ENCODE measurements around the gene PIEZO2.

The PIEZO2 gene

GRCh38 chr18:10896851-10897250 lies 252.5 kb downstream of the PIEZO2 start:
- DNase-seq = no peak

- no peak for DNase-seq
These were observed 253.4 kb downstream of the PIEZO2 start for GRCh38 chr18:10895976-10896375.

DNA sequence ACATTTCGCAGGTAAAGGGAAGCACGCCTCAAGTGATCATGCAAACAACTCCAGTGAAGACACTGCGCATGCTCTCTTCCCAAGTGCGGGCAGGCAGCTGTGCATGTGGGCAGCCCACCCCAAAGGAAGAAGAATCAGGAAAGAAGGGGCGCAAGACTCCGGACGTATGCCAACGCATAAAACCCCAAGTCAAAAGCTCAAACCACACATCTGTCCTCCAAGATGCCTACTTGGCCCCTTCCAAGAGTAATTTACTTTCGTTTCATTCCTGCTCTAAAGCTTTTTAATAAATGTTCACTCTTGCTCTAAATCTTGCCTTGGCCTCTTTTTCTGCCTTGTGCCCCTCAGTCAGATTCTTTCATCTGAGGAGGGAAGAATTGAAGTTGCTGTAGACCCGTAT lies 254.9 kb downstream of the PIEZO2 start:
- DNase-seq = no peak

GRCh38 chr18:10893761-10894160 lies 255.6 kb downstream of the PIEZO2 start:
- DNase-seq = no peak

DNA sequence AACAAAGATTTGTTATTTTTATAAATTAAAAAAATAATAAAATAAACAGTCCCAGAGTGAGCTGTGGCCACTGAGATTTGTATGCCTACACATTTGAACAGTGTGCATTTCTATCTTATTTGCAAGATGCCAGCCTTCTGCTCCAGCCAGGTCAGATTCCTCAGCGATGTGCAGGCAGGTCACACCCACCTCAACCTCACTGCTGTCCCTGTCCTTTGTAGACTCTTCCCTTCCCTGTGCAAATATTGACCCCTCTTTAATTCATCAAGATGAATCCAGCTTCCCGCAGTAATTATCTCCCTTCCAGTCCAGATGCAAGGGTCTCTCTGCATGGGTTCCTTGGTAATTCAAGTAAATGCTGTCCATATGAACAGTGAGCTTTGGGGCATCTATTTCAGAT lies 256.2 kb downstream of the PIEZO2 start:
- no peak for DNase-seq

- no peak for DNase-seq
These were observed 256.6 kb downstream of the PIEZO2 start for GRCh38 chr18:10892786-10893185.

- DNase-seq = no peak
These were observed 259.3 kb downstream of the PIEZO2 start for GRCh38 chr18:10890022-10890421.

DNA sequence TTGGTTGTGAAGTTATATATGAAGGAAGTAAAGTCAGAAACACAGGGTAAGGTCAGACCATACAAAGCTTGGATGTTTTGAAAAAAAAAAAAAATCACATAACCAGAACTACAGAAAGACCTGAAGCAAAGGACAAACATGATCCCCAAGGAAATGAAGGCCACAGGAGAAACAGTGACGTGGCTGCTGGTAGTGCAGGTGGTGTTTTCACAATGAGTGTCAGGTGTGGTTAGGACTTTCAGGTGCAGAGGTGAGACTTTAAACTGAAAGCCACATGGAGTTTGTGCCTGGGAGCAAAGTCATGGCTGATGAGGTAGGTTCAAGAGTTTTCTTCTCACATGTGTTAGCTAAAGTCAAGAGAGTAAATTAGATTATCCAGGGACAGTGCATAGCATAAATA lies 270.7 kb downstream of the PIEZO2 start:
- no peak for DNase-seq

DNA sequence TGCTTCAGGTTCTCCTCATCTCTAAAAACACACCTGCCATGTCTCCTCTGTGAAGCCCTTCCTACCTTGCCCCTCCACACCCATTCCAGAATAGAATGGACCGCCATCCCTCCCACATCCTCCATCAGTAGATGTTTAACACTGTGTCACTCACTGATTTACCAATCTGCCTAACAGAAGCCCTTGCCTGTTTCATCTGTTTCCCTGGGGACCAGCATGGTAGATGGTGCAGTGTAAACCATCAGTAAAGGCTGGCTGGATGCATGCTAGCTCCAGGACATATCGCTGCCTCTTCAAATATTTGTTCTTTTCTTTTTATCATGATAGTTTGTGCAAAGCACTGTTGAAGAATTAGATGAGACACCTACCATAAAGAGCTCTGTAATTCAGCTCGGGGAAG lies 271.4 kb downstream of the PIEZO2 start:
- DNase-seq = no peak

DNA sequence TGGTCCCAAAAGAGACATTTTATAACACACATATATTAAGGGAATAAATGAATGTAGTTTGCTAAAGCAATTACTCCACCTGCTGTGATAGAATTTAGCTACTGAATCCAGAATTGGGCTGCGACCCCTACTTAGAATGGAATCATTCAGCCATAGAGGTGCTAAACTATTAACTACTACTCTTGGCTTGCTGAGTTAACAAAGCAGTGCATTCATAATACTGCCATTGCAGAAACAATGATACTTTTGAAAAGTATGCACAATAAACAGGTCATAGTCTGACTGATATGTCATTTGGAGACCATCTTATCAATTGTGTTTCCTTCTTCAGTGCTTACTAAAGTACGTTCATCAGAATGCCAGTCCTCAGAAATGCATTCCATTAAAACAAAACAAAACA lies 273.6 kb downstream of the PIEZO2 start:
- DNase-seq = no peak

GRCh38 chr18:10872304-10872703 lies 277.1 kb downstream of the PIEZO2 start:
- no peak for DNase-seq

- DNase-seq = no peak
These were observed 284.6 kb downstream of the PIEZO2 start for GRCh38 chr18:10864722-10865121.

GRCh38 chr18:10863026-10863425 lies 286.3 kb downstream of the PIEZO2 start:
- no peak for DNase-seq

DNA sequence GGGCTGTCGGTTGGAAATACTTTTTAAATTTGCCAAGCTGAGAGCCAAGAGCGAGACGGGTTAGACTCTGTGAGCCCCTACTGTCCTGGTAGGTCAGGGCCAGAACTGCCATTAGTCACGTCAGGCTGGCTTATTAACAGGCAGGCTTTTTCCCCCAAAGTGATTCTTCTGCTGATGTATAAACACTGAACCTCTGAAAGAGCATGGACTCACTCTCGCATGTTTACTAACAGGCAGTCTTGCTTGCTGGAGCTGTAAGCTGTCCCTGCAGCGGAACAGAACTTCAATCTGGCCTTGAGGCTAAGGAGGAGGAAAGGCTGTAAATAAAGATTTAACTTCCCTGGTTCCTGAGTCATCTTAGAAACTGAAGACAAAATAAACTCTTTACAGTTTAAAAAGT lies 288.4 kb downstream of the PIEZO2 start:
- DNase-seq = no peak

DNA sequence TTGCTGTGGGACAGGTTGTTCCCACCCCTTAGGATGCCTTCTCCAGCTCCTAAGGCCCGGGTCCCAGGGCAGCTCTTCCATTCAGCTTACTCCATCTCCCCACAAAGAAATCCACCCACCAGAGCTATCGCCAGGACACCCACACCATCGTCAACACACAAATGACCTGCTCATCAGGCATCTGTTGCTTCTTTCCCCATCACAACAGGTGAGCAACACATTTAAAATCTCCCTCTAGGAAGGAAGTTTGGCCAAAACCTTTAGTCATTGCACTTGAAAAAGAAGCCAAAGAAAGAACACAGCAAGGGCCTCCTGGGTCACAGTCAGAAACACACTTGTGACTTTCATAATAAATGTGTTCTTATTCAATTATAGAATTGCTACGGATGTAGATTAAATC lies 289.0 kb downstream of the PIEZO2 start:
- DNase-seq = no peak

- DNase-seq = no peak
These were observed 290.9 kb downstream of the PIEZO2 start for GRCh38 chr18:10858477-10858876.

GRCh38 chr18:10856132-10856531 lies 293.2 kb downstream of the PIEZO2 start:
- DNase-seq = no peak

DNA sequence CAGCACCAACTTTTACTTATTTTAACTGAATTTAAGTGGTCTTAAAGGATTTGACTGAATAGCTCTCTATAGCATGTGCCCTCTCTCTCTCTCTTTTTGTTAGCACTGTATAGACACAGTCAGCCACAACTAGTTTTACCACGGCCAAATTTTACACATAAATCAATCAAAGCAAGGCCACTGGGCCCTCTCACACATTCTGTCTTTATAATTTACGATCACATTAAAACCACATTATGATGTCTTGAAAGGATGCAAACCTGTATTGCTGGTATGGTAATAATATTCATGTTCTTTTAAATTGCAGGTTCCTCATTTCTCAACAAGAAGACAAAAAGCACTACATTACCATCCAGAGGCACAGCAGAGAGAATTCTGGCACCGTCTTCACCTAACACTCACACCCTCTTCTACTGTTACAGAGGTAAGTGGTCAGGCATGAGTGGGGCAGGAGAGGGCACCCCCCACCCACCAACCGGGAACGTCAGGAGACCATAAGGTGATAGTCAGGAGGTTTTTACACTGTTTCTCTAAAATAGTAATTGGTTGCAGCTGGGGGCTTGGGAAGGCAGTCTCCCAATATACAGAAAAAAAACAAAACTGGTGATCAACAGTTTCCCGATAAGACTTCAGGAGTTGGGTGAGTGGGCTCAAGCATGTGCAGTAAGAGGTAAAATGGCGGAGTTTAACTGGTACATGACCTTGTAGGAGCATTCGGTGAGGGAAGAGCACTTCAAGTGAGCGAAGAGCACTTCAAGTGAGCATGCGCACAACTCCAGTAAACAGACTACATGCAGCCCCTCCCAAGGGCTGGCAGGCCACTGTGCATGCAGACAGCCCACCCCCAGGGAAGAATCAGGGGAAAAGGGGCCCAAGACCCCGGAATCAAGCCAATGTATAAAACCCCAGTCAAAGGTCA lies 296.7 kb downstream of the PIEZO2 start:
- no peak for DNase-seq

DNA sequence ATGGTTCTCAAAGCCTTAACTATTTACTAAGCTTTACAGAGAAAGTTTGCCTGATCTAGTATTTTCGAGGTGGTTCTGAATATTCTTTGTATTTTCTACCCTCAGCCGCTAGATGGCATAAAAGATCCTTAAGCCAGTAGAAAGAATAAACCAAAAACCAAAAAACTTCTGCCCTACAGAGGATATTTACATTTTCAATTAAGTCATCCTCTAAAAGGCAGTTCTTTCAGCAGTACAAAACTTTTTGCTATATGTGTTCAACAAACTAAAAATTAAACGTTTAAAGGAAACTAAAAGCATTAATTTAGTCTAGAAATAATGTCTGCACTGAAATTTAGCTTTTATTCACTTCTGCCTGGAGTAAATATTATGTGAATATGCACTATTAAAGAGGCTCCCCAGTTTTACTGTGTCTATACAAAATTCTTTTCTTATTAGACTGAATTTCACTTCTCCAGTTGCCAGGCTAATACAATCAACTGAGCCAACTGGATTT lies 297.5 kb downstream of the PIEZO2 start:
- DNase-seq = peak in 1 of 51 donors; percentile 38

DNA sequence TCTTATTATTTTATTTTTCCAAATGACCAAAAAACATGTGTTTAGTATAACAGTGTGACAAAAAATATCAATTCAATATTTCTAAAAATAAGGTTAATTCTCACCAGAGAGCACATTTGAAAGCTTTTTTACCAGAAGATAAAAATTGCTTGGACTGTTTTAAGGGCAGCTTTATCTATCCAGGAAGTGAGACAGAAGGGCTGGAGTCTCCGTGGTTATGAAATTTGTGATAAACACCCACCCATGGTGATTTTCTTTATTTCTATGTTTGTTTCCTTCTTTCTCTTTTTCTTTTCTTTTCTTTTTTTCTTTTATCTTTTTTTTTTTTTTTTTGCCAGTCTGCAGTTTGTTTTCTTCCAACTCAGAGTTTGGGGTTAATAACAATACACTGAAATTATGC lies 298.5 kb downstream of the PIEZO2 start:
- DNase-seq = no peak

GRCh38 chr18:10850216-10850615 lies 299.2 kb downstream of the PIEZO2 start:
- DNase-seq = no peak

- no peak for DNase-seq
These were observed 301.5 kb downstream of the PIEZO2 start for GRCh38 chr18:10847907-10848306.

GRCh38 chr18:10847408-10847790 lies 302.0 kb downstream of the PIEZO2 start:
- no peak for DNase-seq
